GM21367 (cell line): ENCODE measurements around the gene GPRC5B.

Source experiments
- ATAC-seq: cut with Tn5 transposase; IDR thresholded peaks from one replicate; pipeline ENCODE4 v1.9.1; 2021; ENCODE audit not compliant: unreplicated experiment

GPRC5B gene

GRCh38 chr16:19898166-19898565 lies 13.5 kb upstream of the GPRC5B start:
- ATAC-seq = no peak

- ATAC-seq = no peak
Measured at GRCh38 chr16:19896951-19897350, 12.3 kb upstream of the GPRC5B start.

GRCh38 chr16:19894586-19894985 lies 9.9 kb upstream of the GPRC5B start:
- no peak for ATAC-seq

GRCh38 chr16:19892902-19893301 lies 8.3 kb upstream of the GPRC5B start:
- ATAC-seq = no peak

- ATAC-seq = no peak
Measured at GRCh38 chr16:19890901-19891300, 6.3 kb upstream of the GPRC5B start.

- no peak for ATAC-seq
Measured at GRCh38 chr16:19888834-19889233, 4.2 kb upstream of the GPRC5B start.

DNA sequence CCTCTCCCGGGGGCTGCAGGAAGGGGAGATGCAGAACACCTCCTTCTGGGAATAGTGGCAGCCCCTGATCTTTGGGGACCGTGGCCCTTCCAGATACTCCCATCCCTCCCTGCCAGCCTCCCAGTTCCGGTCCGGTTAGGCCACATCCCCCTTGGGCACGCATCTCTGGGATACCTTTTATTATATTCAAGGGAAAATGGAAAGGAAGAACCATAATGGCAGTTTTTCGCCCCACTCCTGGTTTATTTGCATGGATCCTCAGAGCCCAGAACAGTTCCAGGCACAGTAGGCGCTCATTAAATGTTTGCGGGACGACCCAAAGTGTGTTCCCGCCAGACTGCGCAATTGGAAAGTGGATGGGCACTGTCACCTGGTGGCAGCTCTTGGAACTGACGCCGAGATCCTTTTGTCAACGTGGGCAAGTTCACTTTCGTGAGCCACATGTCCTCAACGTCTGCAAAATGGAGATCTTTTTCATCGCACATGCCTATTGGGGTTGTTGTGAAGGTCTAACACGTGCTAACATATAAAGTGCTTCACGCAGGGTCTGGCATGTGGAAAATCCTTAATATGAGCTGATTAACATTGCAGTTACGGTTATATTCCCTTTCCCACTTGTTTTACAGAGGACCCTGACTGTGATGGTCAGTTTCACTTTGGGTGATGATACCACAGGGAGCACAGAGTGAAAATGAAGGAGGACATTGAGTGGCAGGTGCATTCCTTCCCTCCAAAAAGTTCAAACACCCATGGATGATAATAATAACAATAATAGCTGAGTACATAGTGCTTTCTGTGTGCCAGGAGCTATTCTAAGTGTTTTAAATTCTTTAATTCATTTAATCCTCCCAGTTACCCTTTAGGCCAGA lies 1.7 kb upstream of the GPRC5B start:
- ATAC-seq = no peak

DNA sequence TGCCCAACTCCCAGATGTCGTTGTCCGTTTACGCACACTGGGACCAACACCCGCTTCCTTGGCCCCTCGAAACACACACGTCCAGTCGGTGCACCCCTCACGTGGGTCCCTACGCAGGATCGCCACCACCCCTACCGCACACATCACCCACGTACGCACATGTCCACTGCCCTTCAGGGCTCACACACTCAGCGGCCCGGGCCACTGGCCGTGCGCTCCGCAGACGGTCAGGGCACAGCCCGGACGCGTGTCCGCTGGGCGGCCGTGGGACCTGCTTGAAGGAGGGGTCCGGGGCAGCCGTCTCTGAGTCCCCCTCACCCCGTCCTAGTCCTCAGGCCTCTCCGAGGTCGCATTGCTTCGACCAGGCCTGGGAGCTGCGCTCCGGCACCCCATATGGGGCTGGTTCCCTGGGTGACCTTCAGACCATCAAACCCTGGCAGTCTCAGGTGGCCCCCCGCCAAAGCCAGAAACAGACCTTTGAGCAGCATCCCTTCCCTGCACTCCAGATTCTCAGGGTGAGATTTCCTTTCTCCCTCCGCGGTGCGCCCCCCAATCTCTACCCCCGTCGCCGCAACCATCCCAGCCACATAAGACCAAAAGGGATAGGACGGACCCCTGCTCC lies 914 bp upstream of the GPRC5B start:
- ATAC-seq = no peak

DNA sequence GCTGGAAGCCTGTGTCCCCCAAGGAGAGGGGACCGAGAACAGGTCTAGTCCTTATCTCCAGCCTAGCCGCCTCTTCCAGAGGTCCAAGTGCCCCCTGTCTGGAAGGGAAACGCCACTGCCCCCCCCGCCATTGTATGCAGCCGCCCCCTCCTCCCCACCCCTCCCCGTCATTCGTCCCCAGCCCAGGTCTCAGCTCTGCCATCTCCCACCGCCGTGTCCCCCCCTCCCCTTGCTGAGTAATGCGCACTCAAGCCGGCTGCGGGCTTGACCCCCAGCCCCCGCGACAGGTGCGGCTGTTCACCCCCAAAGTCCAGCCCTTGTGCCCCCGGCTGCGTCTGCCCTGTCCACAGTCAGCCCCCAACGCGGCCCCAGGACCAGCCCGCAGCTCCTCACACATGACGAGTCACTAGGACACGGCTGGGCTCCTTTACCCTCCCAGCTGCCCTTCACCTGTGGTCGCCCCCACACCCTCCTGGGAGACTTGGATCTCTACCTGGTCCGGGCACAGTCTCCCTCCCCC lies 622 bp downstream of the GPRC5B start:
- no peak for ATAC-seq

DNA sequence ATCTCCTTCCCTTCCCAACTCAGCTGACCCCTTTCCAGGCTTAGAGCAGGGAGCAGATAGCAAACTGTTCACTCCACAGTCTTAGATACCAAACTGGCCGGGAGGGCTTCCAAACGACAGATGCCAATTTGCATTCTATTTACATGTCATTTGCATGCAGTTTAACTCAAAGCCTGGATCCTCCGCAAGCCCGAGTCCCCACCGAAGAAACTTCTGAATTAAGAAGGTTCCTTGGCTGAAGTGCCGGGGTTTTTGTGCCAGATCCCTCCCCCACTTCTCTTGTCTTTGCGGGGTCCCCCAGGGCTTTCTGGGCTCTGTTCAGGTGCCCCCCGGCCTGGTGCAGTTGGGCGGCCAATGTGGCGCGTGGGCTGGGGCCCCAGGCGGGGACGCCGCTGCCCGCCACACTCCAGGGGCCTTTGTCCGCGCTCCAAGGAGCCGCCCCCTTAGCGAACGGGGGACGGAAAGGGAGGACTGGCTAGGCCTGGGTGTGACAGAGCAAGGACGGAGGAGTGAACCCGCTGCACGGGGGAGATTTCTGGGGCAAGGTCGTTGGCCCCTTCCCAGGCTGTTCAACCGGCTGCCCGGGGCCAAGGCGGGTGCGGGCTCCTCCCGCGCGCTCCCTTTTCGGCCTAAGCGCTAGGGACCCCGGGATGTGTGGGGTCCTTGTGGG lies 1.2 kb downstream of the GPRC5B start:
- ATAC-seq = no peak

DNA sequence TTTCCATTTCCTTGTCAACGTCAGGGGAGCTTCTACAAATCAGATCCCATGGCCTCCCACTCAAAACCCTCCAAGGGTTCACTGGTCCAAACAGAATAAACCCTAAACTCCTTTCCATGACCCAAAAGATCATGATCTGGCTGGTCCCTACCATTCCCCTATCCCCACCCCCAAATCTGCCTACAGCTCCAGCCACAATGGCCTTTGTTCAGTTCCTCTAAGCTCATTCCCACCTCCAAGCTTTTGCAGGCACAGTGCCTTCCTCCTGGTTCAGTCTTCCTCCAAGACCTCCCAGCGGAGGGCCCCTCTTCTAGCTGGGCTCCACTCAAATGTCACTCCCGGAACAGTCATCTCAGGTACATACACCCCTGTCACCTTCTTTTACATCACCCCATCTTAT lies 2.0 kb downstream of the GPRC5B start:
- no peak for ATAC-seq

DNA sequence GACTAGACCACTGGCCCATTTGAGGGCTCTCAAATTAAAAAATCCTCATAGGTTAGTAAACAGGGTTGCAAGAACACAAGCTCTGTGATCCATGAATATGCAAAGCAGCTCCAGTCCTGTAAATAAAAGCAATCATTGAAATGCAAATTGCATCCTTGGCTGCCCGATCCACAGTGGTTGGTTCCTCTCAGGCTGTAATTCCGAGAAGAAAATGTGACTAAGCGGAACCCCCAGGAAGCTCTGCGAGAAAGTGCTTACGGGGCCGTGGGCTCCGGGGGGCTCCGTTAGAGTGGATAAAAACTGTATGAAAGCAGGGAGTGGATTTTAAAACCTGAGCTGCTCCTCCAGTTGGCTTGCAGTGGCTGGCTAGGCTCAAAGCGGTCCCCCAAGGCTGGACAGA lies 2.5 kb downstream of the GPRC5B start:
- no peak for ATAC-seq

DNA sequence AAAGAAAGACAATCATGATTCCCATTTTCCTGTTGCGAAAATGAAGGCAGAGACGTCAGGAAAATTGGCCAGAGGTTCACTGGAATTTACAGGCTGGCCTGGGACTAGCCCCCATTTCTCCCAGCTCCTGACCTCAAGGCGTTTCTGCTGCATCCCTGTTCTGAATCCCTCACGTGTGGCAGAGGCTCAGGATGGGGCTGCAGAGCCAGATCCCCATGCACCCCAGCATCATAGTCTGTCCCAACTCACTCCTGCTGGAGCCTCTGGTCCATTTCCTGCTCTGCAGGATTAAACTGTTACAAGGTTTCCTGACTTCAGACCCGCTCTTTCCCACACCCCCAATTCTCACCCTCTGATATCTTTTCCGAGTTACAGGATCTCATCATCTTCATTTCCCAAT lies 2.9 kb downstream of the GPRC5B start:
- ATAC-seq = no peak

DNA sequence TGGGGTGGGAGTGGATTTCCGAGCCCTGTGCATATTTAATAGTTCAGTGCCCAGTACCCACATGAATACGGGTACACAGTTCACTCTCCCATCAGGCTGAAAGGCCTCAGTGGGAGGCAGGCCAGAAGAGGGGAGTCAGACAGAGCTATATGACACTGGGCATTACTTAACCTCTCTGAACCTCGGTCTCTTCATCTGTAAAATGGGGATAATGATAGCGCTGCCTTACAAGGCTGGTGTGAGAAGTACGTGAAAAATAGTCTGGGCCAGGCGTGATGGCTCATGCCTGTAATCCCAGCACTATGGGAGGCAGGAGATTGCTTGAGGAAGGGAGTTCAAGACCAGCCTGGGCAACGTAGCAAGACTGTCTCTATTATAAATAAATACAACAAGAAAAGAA lies 3.6 kb downstream of the GPRC5B start:
- no peak for ATAC-seq

DNA sequence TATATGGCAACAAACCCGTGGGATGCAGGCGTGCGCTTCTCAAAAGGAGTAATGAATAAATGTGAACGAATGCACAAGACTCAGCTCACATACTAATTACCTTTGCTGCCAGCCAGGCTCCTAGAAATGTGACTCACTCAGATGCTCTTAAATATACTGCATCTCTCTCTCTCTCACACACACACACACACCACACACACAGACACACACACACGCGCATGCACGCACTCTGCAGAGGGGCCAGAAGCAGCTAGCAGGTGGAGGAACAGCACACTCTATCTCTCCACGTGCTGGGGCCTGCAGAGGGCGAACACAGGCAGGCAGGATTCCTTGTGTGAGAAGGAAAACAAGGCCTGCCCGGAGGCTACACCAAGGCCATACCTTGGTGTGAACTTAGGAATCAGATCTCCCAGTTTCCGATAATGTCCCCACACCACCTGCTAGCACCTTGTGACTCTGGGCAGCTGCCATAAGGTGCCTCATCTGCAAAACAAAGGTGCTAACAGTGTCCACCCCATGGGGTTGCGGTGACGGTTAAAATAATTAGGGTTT lies 5.3 kb downstream of the GPRC5B start:
- ATAC-seq = no peak

DNA sequence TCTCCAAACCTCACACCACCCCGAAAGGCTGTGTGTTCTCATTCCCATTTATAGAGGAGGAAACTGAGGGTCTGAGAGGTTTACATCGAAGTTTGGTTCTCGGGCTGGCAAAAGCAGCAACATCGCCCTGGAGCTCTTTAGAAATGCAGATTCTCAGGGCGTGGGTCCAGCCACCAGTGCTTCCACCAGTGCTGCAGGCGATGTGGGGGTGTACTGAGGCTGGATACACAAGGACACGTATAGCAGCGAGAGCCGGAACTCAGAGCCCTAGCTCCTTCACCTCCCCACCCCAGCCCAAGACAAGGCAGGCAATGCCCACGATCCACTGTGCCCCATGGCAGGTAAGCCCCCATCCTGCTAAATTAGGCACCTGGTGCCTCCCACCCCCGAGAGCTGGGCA lies 5.9 kb downstream of the GPRC5B start:
- ATAC-seq = no peak

GRCh38 chr16:19876501-19877059 lies 8.1 kb downstream of the GPRC5B start:
- ATAC-seq = no peak

DNA sequence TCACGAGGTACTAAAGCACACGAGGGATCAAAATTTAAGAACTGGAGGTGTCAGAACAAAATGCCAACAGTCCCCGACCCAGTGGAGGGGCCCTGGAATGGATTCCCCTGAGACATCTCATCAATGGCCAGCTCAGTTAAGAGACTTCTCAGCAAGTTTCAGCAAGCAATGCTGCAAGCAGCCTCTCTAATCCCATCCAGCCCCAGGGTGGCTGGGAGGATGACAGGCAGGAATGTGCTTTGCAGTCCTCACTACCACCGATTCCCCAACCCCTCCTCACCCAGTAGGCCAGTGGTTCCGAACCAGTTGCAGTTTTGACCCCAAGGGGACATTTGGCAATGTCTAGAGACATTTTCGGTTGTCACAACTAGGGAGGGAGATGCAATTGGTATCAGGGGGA lies 8.7 kb downstream of the GPRC5B start:
- ATAC-seq = no peak

- no peak for ATAC-seq
Measured at GRCh38 chr16:19874851-19875546, 9.6 kb downstream of the GPRC5B start.

DNA sequence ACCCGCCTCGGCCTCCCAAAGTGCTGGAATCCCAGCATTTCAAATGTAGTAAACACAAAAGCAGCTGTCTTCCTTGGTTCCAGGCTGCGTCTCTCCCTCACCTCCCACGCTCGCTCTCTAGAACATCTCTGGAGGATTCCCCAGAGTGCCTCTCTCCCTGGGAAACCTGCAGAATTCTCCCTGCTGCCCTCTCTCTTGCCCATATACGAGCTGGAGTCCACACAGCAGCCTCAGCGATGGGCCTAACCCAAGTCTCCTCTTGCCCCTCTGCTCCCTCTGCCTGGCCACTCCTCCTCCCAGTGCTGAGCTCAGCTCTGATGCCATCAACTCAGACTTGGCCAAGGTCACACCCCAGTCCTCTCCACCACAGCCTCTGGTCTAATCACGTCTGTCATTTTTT lies 10.6 kb downstream of the GPRC5B start:
- no peak for ATAC-seq

DNA sequence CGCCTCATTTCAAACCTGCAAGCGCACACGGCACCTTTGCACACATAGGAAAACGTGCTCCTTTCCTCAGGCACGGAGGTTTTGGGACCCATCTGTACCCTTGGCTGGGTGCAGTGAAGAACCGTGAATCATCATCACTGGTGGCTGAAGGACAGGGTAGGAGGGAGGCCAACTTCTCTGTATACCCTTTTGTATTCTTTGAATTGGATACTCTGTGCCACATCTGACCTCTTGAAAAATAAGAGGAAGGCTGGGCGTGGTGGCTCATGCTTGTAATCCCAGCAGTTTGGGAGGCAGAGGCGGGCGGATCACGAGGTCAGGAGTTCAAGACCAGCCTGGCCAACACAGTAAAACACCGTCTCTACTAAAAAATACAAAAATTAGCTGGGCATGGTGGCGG lies 11.7 kb downstream of the GPRC5B start:
- no peak for ATAC-seq
